Effector CD8-positive, alpha-beta T cell (primary cell): ENCODE measurements around the gene NTN4.
"Not testable (repeated sequence)": the region's sequence is repeated elsewhere in the genome, so short reads cannot be mapped to it uniquely, and the experiment has no call there.

Experiments
- DNase-seq: peaks from one replicate; lab custom pipeline; 2025; lab: John Stamatoyannopoulos, UW

Gene NTN4

DNA sequence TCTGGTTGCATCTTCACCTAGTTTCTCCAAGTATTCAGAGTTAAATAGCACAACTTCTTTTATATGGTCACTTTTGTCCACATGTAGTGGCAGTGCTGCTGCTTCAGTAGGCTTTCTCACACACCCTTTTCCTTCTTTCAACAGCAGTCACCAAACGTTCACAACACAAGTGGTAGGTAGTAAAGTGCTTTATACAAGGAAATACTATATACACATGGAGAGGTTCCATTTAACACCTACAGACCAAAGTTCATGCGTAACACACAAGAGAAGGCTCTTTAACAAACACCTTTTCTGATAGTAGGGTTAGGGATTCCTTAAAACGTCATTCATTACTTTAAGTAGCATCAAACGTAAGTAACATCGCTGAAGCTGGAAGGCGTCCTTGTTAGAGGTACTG, 132.2 kb downstream of the NTN4 start:
- no peak for DNase-seq

DNA sequence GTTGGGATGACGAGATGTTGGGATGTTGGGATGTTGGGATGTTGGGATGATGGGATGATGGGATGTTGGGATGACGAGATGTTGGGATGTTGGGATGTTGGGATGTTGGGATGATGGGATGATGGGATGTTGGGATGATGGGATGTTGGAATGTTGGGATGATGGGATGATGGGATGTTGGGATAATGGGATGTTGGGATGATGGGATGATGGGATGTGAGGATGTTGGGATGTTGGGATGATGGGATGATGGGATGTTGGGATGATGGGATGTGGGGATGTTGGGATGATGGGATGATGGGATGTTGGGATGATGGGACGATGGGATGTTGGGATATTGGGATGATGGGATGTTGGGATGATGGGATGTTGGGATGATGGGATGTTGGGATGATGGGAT, 135.9 kb downstream of the NTN4 start:
- DNase-seq: not testable (repeated sequence)

DNA sequence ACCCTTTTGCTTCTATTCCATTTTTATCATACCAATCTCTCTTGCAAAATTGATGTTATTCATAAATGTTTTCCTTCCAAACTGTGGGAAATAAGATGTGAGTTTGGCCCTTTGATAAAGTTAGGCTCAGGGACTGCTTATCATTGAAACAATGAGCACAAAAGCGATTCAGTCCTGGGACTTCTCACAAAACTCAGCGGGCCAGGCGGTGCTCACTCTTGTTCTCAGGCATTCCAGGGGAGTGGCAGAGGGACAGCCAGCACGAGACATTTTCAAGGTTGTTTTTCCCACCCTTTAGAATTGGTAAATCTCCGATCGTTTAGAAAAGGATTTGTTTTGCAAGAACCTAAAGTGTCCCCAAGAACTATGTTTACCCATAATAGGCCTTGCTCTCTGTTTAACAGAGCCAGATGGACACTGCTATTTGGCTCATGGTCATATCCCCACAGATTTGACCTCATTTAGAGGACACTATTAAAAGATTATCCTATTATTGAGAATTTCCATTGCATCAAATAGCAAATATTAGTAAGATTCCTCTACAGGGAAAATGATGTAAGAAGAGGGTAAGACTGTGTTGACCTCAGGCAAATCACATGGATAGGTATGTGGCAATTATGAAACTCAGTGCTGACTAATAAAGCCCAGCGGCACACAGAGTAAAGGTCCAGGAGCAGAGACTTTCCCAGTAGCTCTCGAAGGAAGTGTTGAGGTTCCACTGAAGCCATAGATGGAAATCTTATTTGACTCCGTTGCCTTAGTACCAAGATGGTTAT, 136.6 kb downstream of the NTN4 start:
- no peak for DNase-seq

DNA sequence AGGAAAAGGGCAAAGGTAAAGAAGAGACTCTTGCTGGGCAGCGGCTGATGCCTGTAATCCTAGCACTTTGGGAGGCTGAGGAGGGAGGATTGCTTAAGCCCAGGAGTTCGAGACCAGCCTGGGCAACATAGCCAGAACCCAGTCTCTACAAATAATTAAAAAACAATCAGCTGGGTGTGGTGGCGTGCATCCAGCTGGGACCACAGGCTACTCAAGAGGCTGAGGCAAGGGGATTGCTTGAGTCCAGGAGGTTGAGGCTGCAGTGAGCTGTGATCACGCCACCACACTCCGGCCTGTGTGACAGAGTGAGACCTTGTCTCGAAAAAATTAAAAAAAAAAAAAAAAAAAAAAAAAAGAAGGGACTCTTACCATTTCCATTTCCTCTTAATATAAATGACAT, 138.9 kb downstream of the NTN4 start:
- DNase-seq: no peak

DNA sequence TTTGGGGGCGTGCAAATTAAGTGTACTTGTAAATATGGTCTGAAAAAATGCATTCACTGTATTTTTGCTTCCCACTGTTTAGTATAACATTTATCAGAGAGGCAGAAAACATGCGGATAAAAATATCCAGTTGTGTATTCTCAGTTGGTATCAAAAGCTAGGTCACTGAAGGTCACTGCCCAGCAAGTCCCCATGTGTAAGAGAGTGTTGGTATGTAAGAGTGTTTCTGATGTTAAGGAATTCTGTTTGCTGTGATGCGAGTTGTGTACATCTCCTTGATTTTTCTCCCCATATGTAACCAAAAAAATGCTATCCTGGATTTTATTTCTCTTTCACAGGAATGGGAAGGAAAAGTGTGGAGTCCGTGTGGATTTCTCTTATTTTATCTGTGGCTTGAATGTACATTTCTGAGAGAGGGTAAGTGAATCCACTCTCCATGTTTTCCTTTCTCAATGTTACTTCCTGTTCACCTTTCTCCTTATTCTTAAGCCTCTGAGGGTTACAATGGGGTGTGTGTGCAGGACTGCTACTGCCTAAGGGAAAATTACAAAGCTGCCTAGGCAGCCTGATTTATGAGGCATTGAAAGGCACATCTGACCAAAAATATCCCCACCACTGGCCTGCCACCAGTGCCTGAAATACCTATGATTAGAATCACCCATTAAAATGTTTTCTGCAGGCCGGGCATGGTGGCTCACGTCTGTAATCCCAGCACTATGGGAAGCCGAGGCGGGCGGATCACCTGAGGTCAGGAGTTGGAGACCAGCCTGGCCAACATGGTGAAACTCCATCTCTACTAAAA, 141.4 kb downstream of the NTN4 start:
- DNase-seq: no peak

DNA sequence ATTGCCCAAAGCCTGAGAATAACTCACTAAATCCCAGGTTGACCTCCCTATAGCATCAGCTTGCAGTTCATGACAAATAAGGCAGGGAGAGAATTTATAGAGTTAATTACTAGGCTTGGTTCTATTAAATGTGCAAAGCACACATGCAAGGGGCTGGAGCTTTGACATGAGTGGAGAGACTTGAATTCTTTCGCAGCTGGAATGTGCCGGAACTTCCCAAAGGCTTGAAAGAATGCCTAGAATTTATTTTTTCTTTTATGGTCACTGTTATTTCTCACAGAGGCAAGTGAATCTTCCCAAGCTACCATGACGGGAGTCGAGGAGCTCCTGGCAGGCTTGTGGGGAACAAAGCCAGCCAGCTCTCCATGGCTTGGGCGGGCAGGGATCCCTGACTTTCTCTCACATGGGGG, 143.8 kb downstream of the NTN4 start:
- no peak for DNase-seq

DNA sequence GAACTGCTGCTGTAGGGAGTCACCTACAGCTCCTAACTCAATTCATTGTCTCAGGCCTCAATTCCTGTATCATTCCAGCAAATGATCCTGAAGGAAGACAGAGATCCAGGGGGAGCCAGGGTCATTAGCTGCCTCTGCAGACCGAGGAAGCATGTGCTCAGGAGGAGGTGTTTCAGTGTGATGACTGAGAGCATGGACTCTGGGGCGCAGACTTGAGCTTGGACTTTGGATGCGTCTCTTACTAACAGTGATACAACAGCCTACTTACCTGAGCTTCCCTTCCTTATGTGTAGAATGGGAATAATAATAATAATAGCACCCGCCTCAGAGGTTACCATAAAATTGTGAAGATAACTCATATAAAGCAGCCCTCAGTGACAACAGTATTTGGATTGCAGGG, 147.3 kb downstream of the NTN4 start:
- no peak for DNase-seq

DNA sequence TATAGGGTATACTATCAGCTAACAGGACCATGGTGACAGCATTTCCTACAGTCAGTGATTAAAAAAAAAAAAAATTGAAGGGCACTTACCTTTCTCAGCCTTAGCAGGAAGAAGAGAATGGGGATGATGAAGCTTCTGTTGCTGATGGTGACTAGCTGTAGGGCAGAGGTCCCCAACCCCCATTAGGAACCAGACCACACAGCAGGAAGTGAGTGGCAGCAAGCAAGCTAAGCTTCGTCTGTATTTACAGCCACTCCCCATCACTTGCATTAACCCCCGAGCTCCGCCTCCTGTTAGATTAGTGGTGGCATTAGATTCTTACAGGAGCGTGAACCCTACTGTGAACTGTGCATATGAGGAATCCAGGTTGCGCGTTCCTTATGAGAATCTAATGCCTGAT, 148.0 kb downstream of the NTN4 start:
- no peak for DNase-seq

DNA sequence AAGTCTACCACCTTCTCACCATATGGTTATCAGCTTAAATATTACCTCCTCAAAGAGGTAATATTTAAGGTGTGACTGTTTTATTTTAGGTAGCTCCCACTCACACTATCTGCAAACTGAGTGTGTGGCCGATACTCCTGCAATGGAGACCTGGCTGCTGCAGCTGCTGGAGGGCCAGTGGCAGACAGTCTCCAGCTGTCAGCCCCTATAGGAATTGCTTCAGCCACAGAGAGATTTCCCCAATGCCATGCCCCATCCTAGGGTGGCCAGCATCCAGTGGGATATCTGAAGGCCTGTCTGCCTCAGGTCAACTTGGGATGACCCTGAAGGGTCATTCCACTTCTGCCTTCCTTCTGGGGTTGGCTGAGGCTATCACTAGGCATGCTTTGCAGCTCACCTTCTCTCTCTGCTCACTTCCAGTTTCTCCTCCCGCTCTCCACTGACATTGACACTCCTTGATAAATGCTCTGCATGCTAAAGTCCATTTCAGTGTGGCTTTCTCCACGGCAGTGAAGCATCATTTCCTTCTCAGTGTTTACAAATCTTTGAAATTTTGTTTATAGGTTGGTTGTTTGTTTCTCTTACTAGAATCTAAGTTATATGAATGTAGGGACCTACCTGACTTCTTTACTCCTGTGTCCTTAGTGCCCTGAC, 149.1 kb downstream of the NTN4 start:
- no peak for DNase-seq

DNA sequence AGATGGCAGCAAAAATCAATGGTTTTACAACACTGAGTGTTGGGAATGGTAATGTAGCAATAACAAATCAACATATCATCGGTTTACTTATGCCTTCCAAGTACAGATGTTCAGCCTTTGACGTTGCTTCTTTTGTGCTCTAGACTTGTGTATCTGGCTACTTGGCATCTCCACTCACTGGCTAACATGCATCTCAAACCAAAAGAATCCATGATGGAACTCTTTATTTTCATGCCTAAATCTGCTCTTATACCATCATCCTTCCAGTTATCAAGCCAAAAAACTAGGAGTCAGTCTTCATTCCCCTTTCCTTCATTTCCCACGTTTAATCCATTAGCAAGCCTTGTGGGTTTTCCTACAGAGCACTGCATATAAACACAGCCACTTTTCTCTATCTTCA, 150.0 kb downstream of the NTN4 start:
- DNase-seq: no peak

DNA sequence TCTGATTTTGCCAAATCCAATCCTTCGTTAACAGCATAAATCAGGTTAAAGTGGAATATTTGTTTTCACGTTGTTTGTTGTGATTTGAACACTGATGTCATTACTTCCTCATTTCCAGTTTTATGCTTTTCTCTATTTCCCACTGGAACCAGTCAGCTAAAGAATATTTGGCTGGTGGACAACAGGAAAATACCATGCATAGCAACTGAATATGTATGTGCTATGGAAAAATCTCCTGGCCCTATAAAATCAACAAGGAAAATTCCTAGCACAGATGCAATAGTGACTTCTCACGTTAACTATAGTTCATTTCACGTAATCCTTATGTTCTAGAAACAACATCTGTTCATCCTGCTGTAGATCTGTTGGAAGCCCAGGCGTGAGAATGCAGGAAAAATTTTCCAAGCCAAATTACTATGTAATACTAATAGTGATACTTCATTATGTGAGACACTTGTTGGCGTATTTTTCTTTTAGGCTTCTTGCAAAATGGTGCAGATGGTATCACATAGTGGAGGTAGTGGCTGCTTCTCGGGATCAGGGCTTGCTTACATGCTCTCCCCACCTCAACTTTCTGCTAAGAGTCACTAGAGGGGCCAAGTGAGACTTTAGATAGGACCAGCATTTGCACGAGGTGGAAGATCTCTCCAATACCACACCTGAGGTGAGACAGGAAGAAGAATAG, 153.0 kb downstream of the NTN4 start:
- DNase-seq: no peak

DNA sequence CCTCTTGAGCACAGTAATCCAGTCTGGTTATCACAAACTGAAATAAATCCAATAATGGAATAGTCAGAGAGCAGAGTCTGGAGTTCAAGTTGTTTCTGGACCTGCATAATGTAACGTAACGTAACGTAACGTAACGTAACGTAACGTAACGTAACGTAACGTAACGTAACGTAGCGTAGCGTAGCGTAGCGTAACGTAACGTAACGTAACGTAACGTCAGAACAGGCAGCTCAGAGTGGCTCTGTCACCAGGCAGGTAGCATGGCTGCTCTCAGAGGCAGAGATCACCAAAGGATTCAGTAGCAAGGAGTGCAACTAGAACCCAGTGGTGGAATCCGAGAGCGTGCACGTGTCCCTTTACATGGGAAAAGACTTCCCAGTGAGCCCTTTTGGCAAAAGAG, 153.6 kb downstream of the NTN4 start:
- DNase-seq: no peak

DNA sequence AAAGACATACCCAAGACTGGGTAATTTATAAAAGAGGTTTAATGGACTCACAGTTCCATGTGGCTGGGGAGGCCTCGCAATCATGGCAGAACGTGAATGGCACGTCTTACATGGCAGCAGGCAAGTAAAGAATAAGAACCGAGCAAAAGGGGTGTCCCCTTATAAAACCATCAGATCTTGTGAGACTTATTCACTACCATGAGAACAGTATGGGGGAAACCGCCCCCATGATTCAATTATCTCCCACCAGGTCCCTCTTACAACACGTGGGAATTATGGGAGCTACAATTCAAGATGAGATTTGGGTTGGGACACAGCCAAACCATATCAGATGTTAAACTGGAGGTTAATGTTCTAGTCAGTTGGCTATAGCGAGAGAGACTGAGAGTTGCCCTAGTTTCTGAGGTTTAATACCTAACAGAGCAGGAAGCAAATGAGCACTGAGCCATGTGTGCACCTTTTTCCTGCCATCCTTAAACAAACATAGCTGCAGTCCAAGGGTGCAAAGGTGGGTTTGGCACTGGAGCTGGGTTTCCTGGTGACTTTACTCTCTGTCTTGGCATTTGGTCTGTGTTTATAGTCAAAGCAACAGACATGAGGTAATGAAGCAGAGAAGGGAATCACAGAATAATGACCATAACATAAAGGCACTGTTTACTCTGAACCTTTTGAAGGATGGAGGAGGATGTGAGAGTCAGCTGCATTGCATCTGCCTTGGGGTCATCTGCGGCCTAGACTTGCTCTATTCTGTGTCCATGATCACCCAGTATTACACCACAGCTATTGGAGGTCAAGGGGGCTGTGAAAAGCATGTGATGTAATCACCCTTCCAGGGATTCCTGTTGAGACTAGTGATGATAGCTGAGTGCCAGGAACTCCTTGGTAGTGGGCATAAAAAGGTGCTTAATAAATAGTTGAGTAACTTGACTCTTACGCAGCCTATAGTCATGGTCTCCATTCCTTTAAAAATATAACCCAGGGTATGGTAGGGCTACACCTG, 155.6 kb downstream of the NTN4 start:
- DNase-seq: no peak

DNA sequence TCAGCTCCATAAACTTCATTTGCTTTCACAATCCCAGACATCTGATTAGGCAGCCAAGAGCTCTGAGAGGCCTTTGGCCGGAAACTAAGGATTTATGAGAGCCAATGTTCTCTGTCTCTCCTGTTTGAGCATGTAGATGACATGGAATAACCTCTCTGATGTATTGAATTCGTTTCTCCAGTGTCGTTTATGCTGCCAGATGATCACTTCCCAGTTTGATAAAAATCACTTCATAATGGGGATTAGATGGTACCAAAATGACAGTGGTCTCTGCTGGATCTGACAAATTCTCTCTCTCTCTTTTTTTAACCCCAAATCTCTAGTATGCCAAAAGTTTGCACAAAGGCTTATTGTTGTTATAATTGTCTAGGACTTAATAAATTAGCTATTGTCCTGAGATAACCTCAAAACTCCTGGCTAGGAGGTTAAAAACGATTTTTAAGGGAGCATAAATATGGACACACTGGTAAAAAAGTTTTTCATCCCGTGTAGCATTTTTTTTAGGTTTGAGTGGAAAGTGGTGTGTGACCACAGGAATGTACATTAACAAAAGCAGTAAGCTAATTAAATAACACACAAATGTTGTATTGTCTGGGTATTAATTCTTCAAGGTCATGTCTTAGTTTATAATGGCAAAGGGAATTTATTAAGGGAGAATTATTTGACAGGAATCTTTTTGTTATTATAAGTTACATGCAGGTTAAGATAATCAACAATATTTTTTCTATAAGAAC, 156.7 kb downstream of the NTN4 start:
- no peak for DNase-seq

DNA sequence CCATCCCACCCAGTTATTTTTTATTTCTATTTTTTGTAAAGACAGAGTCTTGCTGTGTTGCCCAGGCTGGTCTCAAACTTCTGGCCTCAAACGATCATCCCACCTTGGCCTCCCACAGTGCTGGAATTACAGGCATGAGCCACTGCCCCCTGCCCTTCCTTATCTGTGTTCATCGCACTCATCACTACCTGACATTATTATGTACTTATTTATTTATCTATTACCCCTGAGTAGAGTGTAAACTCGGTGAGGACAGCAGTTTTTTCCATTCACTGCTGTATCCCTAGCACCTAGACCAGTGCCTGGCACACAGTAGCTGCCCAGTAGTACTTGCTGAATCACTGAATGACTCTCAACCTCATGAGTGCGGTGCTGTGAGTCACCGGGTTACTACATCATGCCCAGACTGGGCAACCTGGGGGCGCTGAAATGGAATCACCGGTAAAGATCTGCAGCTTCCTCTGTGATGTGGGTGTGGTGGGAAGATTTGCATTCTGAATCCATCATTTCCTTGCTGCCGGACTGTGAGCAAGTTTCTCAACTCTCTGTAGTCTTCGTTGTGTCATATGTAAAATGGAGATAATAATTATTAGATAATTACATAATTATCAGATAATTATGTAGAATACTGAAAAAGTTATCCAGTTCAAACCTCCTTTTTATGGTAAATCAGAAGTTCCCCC, 157.4 kb downstream of the NTN4 start:
- DNase-seq: no peak

DNA sequence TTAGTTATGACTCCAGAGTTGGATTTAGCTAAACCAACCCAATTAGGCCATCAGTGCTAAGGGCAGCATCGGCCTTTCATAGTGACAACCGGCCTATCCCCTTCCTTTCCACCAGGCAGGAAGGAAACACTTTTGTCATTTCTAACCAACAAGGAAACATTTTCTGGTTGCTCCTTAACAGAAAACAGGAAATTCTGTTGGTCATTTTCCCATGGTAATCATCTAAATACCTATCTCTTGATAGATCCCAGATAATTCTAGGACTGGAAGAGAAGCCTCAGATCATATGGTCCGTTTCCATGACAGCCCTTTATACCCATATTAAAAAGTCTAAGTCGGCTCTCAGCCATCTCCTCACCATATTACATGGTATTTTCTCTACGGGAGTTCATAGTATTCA, 160.1 kb downstream of the NTN4 start:
- no peak for DNase-seq

DNA sequence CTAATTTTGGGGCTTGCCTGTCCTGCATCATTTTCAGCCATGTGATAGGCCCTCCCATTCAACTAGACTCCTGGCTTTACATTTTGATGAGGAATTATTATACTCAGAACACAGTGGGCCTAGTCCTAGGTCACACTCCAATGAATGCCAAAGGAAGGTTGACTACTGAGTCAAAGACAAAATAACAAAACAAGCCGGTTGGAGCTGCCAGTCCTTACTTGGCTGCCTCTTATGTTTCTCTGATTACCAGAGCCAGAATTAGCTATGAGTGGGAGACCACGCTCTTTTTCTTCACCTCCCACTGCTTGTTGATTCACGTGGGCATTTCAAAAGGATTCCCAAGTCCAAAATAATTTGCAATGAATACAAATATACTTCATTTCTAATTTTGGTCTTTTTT, 161.2 kb downstream of the NTN4 start:
- no peak for DNase-seq

DNA sequence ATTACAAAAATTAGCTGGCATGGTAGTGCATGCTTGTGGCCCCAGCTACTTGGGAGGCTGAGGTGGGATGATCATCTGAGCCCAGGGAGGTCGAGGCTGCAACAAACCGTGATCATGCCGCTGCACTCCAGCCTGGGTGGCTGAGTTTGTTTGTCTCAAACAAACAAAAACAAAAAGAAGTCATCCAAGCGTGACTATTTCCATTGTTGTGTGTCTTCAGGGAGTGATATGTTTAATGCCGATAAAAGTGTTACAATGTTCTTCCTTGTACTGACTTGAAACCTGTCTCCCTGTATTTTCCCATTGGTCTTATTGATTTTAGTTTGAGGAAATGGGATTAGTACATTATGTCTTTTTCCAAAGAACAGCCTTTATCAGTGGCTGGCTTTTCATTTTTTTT, 163.7 kb downstream of the NTN4 start:
- DNase-seq: no peak

DNA sequence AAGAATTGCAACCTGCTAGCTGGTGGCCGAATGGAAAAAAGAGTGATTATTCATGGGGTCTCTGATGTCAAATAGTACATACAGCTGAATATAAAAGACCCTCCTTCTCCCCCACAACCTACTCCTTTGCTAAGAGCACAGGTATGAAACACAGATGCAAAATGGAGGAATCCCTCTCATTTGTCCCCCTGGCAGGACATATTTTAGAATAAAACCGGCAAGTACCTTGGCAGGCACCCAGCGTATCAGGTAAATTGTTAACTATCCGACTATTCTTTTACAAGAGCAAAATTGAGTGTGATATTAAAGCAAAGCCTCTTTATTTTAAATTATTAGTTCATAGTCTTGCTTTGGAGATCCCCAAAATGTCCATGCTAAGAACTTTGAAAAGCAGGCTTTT, 165.6 kb downstream of the NTN4 start:
- DNase-seq: no peak

DNA sequence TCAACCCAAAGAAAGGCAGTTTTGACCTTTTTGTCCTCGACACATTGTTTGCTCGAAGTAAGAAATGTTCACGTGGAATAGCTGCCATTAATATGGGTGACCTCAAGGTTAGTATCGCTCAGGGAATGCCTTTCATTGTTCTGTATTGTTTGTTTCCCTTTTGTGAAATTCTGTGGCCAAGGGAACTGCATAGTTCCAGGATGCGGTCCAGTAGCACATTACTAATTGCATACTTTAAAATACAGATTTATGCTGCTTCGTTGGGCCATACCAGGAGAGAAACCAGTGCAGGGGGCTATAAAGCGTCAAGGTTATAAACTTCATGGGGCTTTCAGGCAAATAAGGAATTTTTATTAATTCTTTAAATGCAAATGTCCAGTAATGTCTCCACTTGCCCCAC, 166.0 kb downstream of the NTN4 start:
- no peak for DNase-seq
